Fibroblast of lung (primary cell): ENCODE measurements around the gene EXOSC10. TPM values are rescaled to one million over a fixed set of nuclear protein-coding genes. Genes with fewer than 3 reads are reported as not detected.

ENCODE experiments used
- DNase-seq, 2 donors: peaks; one replicate each; pipeline versions ENCODE4 v3.0.0 to v3.0.0-alpha.2; 2010; ENCODE audit warnings: low read depth in 2 of 2
- H2AFZ ChIP-seq: 2 replicates; pipeline ENCODE4 v1.5.1; 2012; ENCODE audit warnings: low read length, control low read depth, inconsistent platforms
- H3K27ac ChIP-seq: 2 replicates; pipeline ENCODE4 v1.5.1; 2011; ENCODE audit warnings: low read length, control low read depth; ENCODE audit not compliant: insufficient read depth
- H3K27me3 ChIP-seq: 2 replicates; pipeline ENCODE4 v1.5.1; 2011; ENCODE audit warnings: mild to moderate bottlenecking, low read length; ENCODE audit not compliant: control insufficient read depth, insufficient read depth
- H3K36me3 ChIP-seq: 2 replicates; pipeline ENCODE4 v1.5.1; 2011; ENCODE audit warnings: low read length; ENCODE audit not compliant: control insufficient read depth, insufficient read depth
- H3K4me1 ChIP-seq: 2 replicates; pipeline ENCODE4 v1.5.1; 2011; ENCODE audit warnings: low read length; ENCODE audit not compliant: control insufficient read depth, insufficient read depth; ENCODE audit errors: extremely low read depth
- H3K4me2 ChIP-seq: 2 replicates; pipeline ENCODE4 v1.5.1; 2011; ENCODE audit warnings: low read length, control low read depth; ENCODE audit not compliant: insufficient read depth; ENCODE audit errors: extremely low read depth
- H3K4me3 ChIP-seq, 4 experiments: fragments of 200-600 bp in 1 of 4; sonication (generic) in 1 of 4; replicated peaks in 1 of 4; 2 replicates each; pipeline ENCODE4 v1.5.1; 2011 to 2016; ENCODE audit warnings: low read length in 4 of 4, low read depth in 3 of 4, mild to moderate bottlenecking in 3 of 4, control low read depth in 2 of 4, inconsistent platforms in 1 of 4, mixed read lengths in 1 of 4; ENCODE audit not compliant: insufficient read depth in 1 of 4; ENCODE audit errors: control extremely low read depth in 1 of 4
- H3K79me2 ChIP-seq: 2 replicates; pipeline ENCODE4 v1.5.1; 2012; ENCODE audit warnings: mild to moderate bottlenecking, low read length, inconsistent platforms; ENCODE audit not compliant: control insufficient read depth, insufficient read depth
- H3K9ac ChIP-seq: 2 replicates; pipeline ENCODE4 v1.5.1; 2011; ENCODE audit warnings: mild to moderate bottlenecking, low read length, control low read depth; ENCODE audit not compliant: insufficient read depth
- H3K9me3 ChIP-seq: 2 replicates; pipeline ENCODE4 v1.5.1; 2012; ENCODE audit warnings: low read depth, low read length; ENCODE audit not compliant: control insufficient read depth, insufficient read depth
- H4K20me1 ChIP-seq: 2 replicates; pipeline ENCODE4 v1.5.1; 2011; ENCODE audit warnings: low read length; ENCODE audit not compliant: control insufficient read depth, insufficient read depth; ENCODE audit errors: extremely low read depth
- CTCF ChIP-seq, 2 donors: IDR thresholded peaks in 1 of 2; conservative IDR thresholded peaks in 1 of 2; 1 replicate in 1 of 2; 2 replicates in 1 of 2; pipeline ENCODE4 v1.5.1; 2011 to 2012; ENCODE audit warnings: low read length in 2 of 2, control low read depth in 1 of 2, inconsistent platforms in 1 of 2, low read depth in 1 of 2, mild to moderate bottlenecking in 1 of 2
- EZH2 ChIP-seq: IDR thresholded peaks from 2 replicates; pipeline ENCODE4 v1.5.1; 2012; ENCODE audit warnings: low read length, control low read depth, mild to moderate bottlenecking; ENCODE audit errors: missing control alignments
- polyA plus RNA-seq, 2 donors: library from polyadenylated mRNA; depleted of rRNA in 1 of 2; stranded (reverse) in 1 of 2; unstranded in 1 of 2; fragments of >200 nt; gene quantifications; 2 replicates each; pipeline ENCODE4 v1.2.1, GENCODE V29; 2011 to 2012; ENCODE audit warnings: missing spikeins in 1 of 2
- total RNA-seq: library from RNA; depleted of rRNA; stranded (reverse); fragments of >200 nt; gene quantifications from 2 replicates; pipeline ENCODE4 v1.2.1, GENCODE V29; 2014

Gene EXOSC10
- total and polyA plus RNA-seq, 2 donors (not counting 1 experiment from before 2014, with no cell fraction given): 36.2 to 56.3 TPM

GRCh38 chr1:11129649-11130390 lies 30.2 kb upstream of the EXOSC10 start:
- Histone ChIP-seq H3K9ac (no peak overlapping the region), H2AFZ (no peak overlapping the region), H3K27me3 (no peaks in the 10 kb centered on the region), H3K4me1 (peaks cover 12% of the 10 kb centered on the region), H3K36me3 (peaks cover 29% of the 10 kb centered on the region), H3K27ac (no peak overlapping the region), H3K4me3 (no peak overlapping the region), H4K20me1 (no peaks in the 10 kb centered on the region), H3K4me2 (no peak overlapping the region), H3K9me3 (no peaks in the 10 kb centered on the region), H3K79me2 (no peaks in the 10 kb centered on the region)
- TF ChIP-seq CTCF (conservative IDR thresholded peaks at IDR 0.05 in 1 of 2, IDR thresholded peaks at IDR 0.05 in 1 of 2; ENCODE audit: low read depth in 1 of 2, low read length in 2 of 2) (no peak), EZH2 (no peak)
- DNase-seq: no peak

GRCh38 chr1:11126569-11126968 lies 26.9 kb upstream of the EXOSC10 start:
- H3K4me3 ChIP-seq: no peak overlapping the region
- no peaks in the 10 kb centered on the region for H3K9me3 ChIP-seq
- peaks cover 23% of the 10 kb centered on the region for H3K36me3 ChIP-seq
- H3K27ac ChIP-seq: no peak overlapping the region
- no peaks in the 10 kb centered on the region for H3K27me3 ChIP-seq
- no peaks in the 10 kb centered on the region for H3K4me1 ChIP-seq
- no peak for DNase-seq
- H3K4me2 ChIP-seq: no peak overlapping the region
- H3K9ac ChIP-seq: no peak overlapping the region
- TF ChIP-seq CTCF (conservative IDR thresholded peaks at IDR 0.05 in 1 of 2, IDR thresholded peaks at IDR 0.05 in 1 of 2; ENCODE audit: low read depth in 1 of 2, low read length in 2 of 2): no peak
- TF ChIP-seq EZH2: no peak
- H3K79me2 ChIP-seq: no peaks in the 10 kb centered on the region
- no peaks in the 10 kb centered on the region for H4K20me1 ChIP-seq
- H2AFZ ChIP-seq: no peak overlapping the region

- Histone ChIP-seq H2AFZ (no peak overlapping the region), H3K79me2 (no peaks in the 10 kb centered on the region), H3K4me2 (no peak overlapping the region), H3K27ac (no peak overlapping the region), H3K4me1 (no peaks in the 10 kb centered on the region), H3K4me3 (no peak overlapping the region), H3K9me3 (no peaks in the 10 kb centered on the region), H3K36me3 (peaks cover 21% of the 10 kb centered on the region), H4K20me1 (no peaks in the 10 kb centered on the region), H3K9ac (no peak overlapping the region), H3K27me3 (no peaks in the 10 kb centered on the region)
- no peak for DNase-seq
- TF ChIP-seq EZH2: no peak
- TF ChIP-seq CTCF (conservative IDR thresholded peaks at IDR 0.05 in 1 of 2, IDR thresholded peaks at IDR 0.05 in 1 of 2; ENCODE audit: low read depth in 1 of 2, low read length in 2 of 2): no peak
Observed at GRCh38 chr1:11125931-11126330, 26.3 kb upstream of the EXOSC10 start.
